Measurements from ENCODE around the gene ADCY1. TPM values are rescaled to one million over a fixed set of nuclear protein-coding genes. Genes with fewer than 3 reads are reported as not detected.
"Not testable (repeated sequence)": the region's sequence is repeated elsewhere in the genome, so short reads cannot be mapped to it uniquely, and the experiment has no call there.

ADCY1 gene
- total RNA-seq (not detected), polyA plus RNA-seq (not detected)

DNA sequence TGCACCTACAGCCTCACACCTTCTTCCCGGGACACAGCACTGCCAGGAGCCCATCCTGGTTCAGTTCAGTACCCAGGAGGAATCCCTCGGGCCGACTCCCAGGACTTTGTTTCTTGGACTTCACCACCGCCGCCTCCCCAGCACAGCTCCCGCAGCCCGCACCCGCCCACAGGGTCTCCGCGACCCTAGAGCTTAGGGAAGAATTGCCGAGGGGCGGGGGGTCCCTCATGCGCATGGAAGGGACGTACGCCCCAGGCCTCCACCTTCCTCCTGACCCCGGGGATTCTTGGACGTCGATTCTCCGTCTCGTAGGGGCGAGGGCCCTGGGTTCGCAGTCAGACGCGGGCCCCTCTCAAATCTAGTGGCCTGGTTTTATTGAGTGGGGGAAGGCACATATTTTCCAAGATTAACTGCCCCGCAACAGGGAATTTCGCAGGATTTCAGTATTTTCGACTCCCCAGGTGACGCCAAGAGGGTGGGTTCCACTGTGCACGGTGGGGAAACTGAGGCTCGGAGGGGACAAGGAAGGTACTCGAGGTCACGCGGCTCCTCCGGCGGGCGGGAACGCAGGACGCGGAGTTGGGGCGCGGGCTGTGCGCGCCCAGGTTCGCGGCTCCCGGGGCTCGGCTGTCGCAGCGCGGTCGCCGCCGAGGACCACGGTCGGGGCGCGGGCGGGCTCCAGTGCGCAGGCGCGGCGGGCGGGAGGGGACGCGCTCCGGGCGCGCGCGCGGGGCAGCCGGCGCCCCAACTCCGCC lies at the start of gene ADCY1:
TSS of gene ADCY1 (plus strand) at position 708 of the 755 bp plus-strand sequence. CDS start 176 bp downstream, outside the sequence.
- Mint-ChIP-seq H3K4me3 (peak within 1 kb of the TSS in 2 of 4 donors; percentile 61 to 64), H3K9me3 (peaks cover 0 to 4% (median 0%) of the 10 kb centered on the region in 7 donors), H3K4me1 (peaks cover 0 to 10% (median under 1%) of the 10 kb centered on the region in 4 donors), H3K27ac (no peak within 1 kb of the TSS), H3K27me3 (peaks cover 40% of the 10 kb centered on the region), H3K36me3 (no peaks in the 10 kb centered on the region)
- Histone ChIP-seq H3K9me3 (ENCODE audit: control insufficient read depth in 2 of 2, low read length in 2 of 2) (no peaks in the 10 kb centered on the region), H3K4me1 (ENCODE audit: control insufficient read depth, insufficient read depth, low read length, poor library complexity, severe bottlenecking) (no peaks in the 10 kb centered on the region), H3K27ac (ENCODE audit: insufficient read depth, low read length, poor library complexity, severe bottlenecking) (no peak within 1 kb of the TSS), H3K36me3 (ENCODE audit: control insufficient read depth, insufficient read depth, low read length) (no peaks in the 10 kb centered on the region), H3K27me3 (ENCODE audit: control insufficient read depth, insufficient read depth, low read length) (no peaks in the 10 kb centered on the region), H3K4me3 (ENCODE audit: low read depth, low read length) (no peak within 1 kb of the TSS)
- ATAC-seq (ENCODE audit: low read depth in 2 of 2) = no peak
- no peak for DNase-seq

DNA sequence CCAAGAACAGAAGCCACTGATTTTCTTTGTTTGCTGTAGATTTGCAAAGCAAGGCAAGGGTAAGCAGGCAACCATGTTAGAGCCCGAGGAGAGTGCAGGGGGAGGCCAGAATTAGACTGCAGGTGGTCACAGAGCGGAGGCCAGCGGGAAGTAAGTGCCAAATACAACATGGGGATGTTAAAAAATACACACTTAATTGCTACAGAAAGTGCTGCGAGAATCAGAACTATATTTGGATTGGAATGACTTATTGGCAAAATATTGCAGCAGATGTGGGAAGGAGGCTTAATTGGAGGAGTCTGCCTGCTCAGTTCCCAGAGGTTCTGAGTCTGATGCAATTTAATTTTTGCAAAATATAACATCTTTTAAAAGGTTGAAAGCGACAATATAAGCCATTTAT lies 49.7 kb upstream of the ADCY1 start:
- H3K27me3 ChIP-seq (ENCODE audit: control insufficient read depth, insufficient read depth, low read length) = no peaks in the 10 kb centered on the region
- no peaks in the 10 kb centered on the region for H3K9me3 ChIP-seq (ENCODE audit: control insufficient read depth in 2 of 2, low read length in 2 of 2)
- Mint-ChIP-seq H3K9me3 (peaks cover 0 to 2% (median 0%) of the 10 kb centered on the region in 7 donors), H3K27me3 (peaks cover 9% of the 10 kb centered on the region), H3K36me3 (no peaks in the 10 kb centered on the region), H3K27ac (no peak overlapping the region), H3K4me3 (no peak overlapping the region), H3K4me1 (peaks cover 0 to 4% (median 0%) of the 10 kb centered on the region in 4 donors)
- ATAC-seq (ENCODE audit: low read depth in 2 of 2) = no peak
- no peak for DNase-seq
- H3K4me1 ChIP-seq (ENCODE audit: control insufficient read depth, insufficient read depth, low read length, poor library complexity, severe bottlenecking) = no peaks in the 10 kb centered on the region
- no peaks in the 10 kb centered on the region for H3K36me3 ChIP-seq (ENCODE audit: control insufficient read depth, insufficient read depth, low read length)
- H3K4me3 ChIP-seq (ENCODE audit: low read depth, low read length) = no peak overlapping the region
- H3K27ac ChIP-seq (ENCODE audit: insufficient read depth, low read length, poor library complexity, severe bottlenecking) = no peak overlapping the region

DNA sequence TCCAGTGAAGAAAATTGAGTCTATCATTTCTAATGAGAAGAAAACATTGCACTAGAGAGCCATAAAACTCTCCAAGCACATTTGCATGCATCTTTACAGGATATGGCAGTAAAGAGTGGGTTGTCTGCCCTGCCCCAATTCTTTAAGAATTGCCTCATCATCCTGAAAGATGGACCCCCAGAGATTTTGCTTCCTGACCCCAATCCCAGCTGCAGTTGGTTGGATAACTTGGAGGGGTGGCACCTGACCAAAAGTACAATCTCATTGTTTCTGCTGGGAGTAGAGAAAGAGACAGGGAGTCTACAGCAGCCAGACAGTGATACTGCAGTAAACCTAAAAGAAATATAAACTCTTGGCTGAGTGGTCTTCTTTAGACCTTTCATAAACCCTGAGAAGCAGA lies 49.1 kb upstream of the ADCY1 start:
- Histone ChIP-seq H3K4me3 (ENCODE audit: low read depth, low read length) (no peak overlapping the region), H3K27me3 (ENCODE audit: control insufficient read depth, insufficient read depth, low read length) (no peaks in the 10 kb centered on the region), H3K36me3 (ENCODE audit: control insufficient read depth, insufficient read depth, low read length) (no peaks in the 10 kb centered on the region), H3K27ac (ENCODE audit: insufficient read depth, low read length, poor library complexity, severe bottlenecking) (no peak overlapping the region), H3K4me1 (ENCODE audit: control insufficient read depth, insufficient read depth, low read length, poor library complexity, severe bottlenecking) (no peaks in the 10 kb centered on the region), H3K9me3 (ENCODE audit: control insufficient read depth in 2 of 2, low read length in 2 of 2) (no peaks in the 10 kb centered on the region)
- peaks cover 0 to 1% (median 0%) of the 10 kb centered on the region in 7 donors for H3K9me3 Mint-ChIP-seq
- peaks cover 0 to 4% (median 0%) of the 10 kb centered on the region in 4 donors for H3K4me1 Mint-ChIP-seq
- peaks cover 9% of the 10 kb centered on the region for H3K27me3 Mint-ChIP-seq
- no peak overlapping the region for H3K4me3 Mint-ChIP-seq
- no peak for DNase-seq
- no peaks in the 10 kb centered on the region for H3K36me3 Mint-ChIP-seq
- ATAC-seq (ENCODE audit: low read depth in 2 of 2) = no peak
- no peak overlapping the region for H3K27ac Mint-ChIP-seq

DNA sequence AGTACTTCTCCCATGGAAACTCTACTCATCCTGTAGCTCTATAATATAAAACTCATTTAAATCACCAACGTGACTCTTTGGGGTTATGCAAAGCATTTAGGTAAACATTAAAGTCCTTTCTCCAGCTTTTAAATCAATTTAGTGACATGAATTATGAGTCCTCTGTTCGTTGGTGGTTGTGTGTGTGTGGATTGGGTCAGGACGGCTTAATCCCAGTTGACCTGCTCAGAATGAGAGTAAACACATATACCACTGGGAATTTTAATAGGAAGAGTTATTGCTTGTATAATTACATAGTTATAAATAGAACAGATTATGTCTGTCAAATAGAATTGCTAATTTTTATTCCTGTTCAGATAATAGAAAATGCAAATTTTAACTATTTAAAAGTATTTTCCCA lies 30.7 kb upstream of the ADCY1 start:
- Mint-ChIP-seq H3K36me3 (no peaks in the 10 kb centered on the region), H3K9me3 (peaks cover 0 to 11% (median 2%) of the 10 kb centered on the region in 7 donors), H3K4me3 (no peak overlapping the region), H3K27ac (no peak overlapping the region), H3K27me3 (no peaks in the 10 kb centered on the region), H3K4me1 (no peaks in the 10 kb centered on the region)
- no peak overlapping the region for H3K27ac ChIP-seq (ENCODE audit: insufficient read depth, low read length, poor library complexity, severe bottlenecking)
- DNase-seq (no peak), ATAC-seq (ENCODE audit: low read depth in 2 of 2) (no peak)
- H3K4me1 ChIP-seq (ENCODE audit: control insufficient read depth, insufficient read depth, low read length, poor library complexity, severe bottlenecking) = no peaks in the 10 kb centered on the region
- peaks cover 2% of the 10 kb centered on the region for H3K27me3 ChIP-seq (ENCODE audit: control insufficient read depth, insufficient read depth, low read length)
- H3K36me3 ChIP-seq (ENCODE audit: control insufficient read depth, insufficient read depth, low read length) = no peaks in the 10 kb centered on the region
- H3K9me3 ChIP-seq (ENCODE audit: control insufficient read depth in 2 of 2, low read length in 2 of 2) = peaks cover 5 to 6% of the 10 kb centered on the region in 2 experiments
- no peak overlapping the region for H3K4me3 ChIP-seq (ENCODE audit: low read depth, low read length)

DNA sequence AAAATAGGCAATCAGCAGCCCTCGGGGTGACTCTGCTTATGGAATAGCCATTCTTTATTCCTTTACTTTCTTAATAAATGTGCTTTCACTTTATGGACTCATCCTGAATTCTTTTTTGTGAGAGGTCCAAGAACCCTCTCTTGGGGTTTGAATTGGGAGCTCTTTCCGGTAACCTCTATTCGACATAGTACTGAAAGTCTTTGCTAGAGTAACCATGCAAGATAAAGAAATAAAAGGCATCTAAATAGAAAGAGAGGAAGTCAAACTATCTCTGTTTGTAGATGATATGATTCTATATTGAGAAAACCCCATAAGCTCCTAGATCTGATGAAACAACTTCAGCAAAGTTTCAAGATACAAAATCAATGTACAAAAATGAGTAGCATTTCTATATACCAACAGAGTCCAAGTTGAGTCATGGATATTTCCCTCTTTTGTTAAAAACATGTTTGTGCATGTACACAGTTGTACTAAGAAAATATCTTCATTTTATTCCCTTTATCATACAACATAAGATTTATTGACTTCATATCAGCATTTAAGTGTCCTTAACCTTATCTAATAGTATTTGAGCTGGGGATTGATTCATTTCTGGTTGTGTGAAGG lies 29.0 kb upstream of the ADCY1 start:
- H3K27me3 Mint-ChIP-seq; DNase-seq; H3K4me3 ChIP-seq (ENCODE audit: low read depth, low read length); H3K4me1 Mint-ChIP-seq; H3K27me3 ChIP-seq (ENCODE audit: control insufficient read depth, insufficient read depth, low read length); H3K36me3 ChIP-seq (ENCODE audit: control insufficient read depth, insufficient read depth, low read length); H3K4me3 Mint-ChIP-seq; H3K9me3 Mint-ChIP-seq; ATAC-seq (ENCODE audit: low read depth in 2 of 2); H3K36me3 Mint-ChIP-seq; H3K9me3 ChIP-seq (ENCODE audit: control insufficient read depth in 2 of 2, low read length in 2 of 2); H3K27ac Mint-ChIP-seq; H3K27ac ChIP-seq (ENCODE audit: insufficient read depth, low read length, poor library complexity, severe bottlenecking); H3K4me1 ChIP-seq (ENCODE audit: control insufficient read depth, insufficient read depth, low read length, poor library complexity, severe bottlenecking): not testable (repeated sequence)

DNA sequence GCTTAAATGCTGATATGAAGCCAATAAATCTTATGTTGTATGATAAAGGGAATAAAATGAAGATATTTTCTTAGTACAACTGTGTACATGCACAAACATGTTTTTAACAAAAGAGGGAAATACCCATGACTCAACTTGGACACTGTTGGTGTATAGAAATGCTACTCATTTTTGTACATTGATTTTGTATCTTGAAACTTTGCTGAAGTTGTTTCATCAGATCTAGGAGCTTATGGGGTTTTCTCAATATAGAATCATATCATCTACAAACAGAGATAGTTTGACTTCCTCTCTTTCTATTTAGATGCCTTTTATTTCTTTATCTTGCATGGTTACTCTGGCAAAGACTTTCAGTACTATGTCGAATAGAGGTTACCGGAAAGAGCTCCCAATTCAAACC lies 25.3 kb upstream of the ADCY1 start:
- not testable (repeated sequence) for H3K4me1 Mint-ChIP-seq; H3K4me3 ChIP-seq (ENCODE audit: low read depth, low read length); H3K4me3 Mint-ChIP-seq; H3K4me1 ChIP-seq (ENCODE audit: control insufficient read depth, insufficient read depth, low read length, poor library complexity, severe bottlenecking); H3K36me3 Mint-ChIP-seq; DNase-seq; ATAC-seq (ENCODE audit: low read depth in 2 of 2); H3K9me3 ChIP-seq (ENCODE audit: control insufficient read depth in 2 of 2, low read length in 2 of 2); H3K27me3 ChIP-seq (ENCODE audit: control insufficient read depth, insufficient read depth, low read length); H3K27ac ChIP-seq (ENCODE audit: insufficient read depth, low read length, poor library complexity, severe bottlenecking); H3K9me3 Mint-ChIP-seq; H3K27me3 Mint-ChIP-seq; H3K27ac Mint-ChIP-seq; H3K36me3 ChIP-seq (ENCODE audit: control insufficient read depth, insufficient read depth, low read length)

DNA sequence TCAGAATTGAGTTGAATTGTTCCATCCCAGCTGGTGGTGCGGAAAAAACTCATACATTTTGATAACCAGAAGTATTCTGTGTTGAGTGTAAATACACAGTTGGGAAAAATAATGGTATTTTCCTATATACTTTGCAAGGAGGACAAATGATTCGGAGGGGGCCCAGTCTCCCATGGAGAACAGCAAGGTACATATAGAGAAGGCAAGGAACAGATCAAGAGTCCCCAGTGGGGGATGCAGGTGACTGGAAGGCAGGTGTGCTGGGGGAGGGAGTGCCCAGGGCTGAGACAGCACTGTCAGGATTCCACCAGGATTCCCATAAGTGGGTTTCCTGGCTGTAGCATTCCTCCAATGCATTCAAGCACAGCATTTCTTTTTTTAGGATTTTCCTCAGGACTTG lies 10.8 kb upstream of the ADCY1 start:
- H3K27ac Mint-ChIP-seq = peak overlapping the region in 2 of 3 donors; percentile 9 to 89
- ATAC-seq (ENCODE audit: low read depth in 2 of 2) = no peak
- Histone ChIP-seq H3K27me3 (ENCODE audit: control insufficient read depth, insufficient read depth, low read length) (no peaks in the 10 kb centered on the region), H3K4me3 (ENCODE audit: low read depth, low read length) (no peak overlapping the region), H3K36me3 (ENCODE audit: control insufficient read depth, insufficient read depth, low read length) (no peaks in the 10 kb centered on the region), H3K9me3 (ENCODE audit: control insufficient read depth in 2 of 2, low read length in 2 of 2) (no peaks in the 10 kb centered on the region), H3K4me1 (ENCODE audit: control insufficient read depth, insufficient read depth, low read length, poor library complexity, severe bottlenecking) (no peaks in the 10 kb centered on the region), H3K27ac (ENCODE audit: insufficient read depth, low read length, poor library complexity, severe bottlenecking) (no peak overlapping the region)
- peaks cover 0 to 8% (median 2%) of the 10 kb centered on the region in 7 donors for H3K9me3 Mint-ChIP-seq
- no peaks in the 10 kb centered on the region for H3K36me3 Mint-ChIP-seq
- no peaks in the 10 kb centered on the region for H3K4me1 Mint-ChIP-seq
- no peak for DNase-seq
- H3K27me3 Mint-ChIP-seq = peaks cover 6% of the 10 kb centered on the region
- no peak overlapping the region for H3K4me3 Mint-ChIP-seq
